GM19455 (cell line): ENCODE data around the gene TMEM176B.

ENCODE experiments used
- ATAC-seq: cut with Tn5 transposase; IDR thresholded peaks from one replicate; pipeline ENCODE4 v1.9.1; 2021; ENCODE audit not compliant: unreplicated experiment

TMEM176B gene

DNA sequence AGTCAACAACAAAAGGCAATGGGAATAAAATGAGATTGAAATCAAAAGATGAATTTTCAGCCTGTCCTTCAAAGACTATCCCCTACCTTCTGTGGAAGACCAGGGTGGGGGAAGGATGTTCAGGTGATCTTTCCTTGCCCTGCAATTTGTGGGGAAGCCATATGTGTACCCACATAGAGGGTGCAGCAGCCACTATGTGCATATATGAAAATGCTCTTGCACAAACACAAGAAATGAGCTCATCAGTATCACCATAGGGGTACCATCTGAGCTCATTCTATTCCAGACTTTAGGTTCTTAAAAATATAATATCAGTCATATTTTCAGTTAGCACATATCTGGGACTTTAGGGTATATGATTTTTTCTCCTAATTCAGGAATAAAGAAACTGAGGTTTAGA is 45.2 kb downstream of the TMEM176B start:
- ATAC-seq = no peak

- ATAC-seq = no peak
Measured at GRCh38 chr7:150753826-150754603, 46.1 kb downstream of the TMEM176B start.

DNA sequence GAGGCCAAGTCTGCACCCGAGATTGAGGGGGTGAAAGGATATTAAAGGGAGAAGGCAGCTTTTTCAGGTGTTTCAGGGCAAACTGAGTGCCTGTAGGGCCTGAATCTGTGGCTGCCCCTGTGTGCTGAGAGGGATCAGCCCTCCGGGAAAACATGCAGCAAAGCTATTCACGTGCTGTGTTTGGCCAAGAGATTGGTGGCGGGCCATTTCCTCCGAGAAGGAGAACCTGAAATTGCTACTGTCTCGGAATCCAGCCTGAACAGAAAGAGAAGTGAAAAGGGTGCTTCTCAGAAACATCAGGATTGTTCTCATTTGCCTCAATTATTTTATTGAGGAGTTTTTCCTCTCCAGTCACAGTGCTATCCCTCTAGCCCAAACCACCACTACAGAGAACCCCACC is 46.9 kb downstream of the TMEM176B start:
- ATAC-seq = no peak

GRCh38 chr7:150751702-150752101 is 48.5 kb downstream of the TMEM176B start:
- no peak for ATAC-seq

- no peak for ATAC-seq
Measured at GRCh38 chr7:150748376-150748775, 51.8 kb downstream of the TMEM176B start.

DNA sequence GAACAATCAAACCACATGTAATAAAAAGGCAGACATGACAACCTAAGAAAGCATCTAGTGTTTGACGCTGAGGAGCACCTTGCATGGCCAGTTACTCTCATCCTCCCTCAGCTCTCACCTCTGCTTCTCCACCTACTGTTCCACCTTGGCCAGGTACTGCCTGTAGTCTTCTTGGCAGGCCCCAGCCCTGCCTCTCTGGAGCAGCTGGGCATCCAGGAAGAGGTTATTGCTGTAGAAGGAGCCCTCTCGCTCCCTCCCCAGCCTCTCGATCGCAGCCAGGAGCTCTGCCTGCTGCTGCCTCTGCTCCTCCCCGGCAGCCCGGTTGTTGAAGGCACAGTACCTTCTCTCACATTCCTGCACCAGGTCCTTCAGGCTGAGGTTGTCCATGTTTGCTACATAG is 53.2 kb downstream of the TMEM176B start:
- no peak for ATAC-seq

DNA sequence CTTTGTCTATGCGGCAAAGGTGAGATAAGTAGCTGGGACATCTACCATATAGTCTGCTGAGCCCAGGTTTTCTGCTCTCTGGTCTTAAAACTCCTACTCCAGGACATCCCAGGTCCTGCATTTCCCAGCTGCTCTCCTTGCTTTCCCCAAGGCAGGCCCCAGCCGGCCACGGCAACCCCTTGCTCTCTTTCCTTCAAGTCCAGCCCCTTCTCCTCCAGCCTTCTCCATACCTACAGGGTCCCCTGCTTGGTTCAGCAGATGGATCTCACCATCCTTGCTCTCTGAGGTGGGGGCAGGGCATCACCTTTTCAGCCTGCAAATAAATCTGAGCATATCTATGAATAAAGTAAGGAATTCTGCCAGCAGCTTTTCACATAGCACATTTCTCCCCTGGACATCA is 54.3 kb downstream of the TMEM176B start:
- no peak for ATAC-seq

DNA sequence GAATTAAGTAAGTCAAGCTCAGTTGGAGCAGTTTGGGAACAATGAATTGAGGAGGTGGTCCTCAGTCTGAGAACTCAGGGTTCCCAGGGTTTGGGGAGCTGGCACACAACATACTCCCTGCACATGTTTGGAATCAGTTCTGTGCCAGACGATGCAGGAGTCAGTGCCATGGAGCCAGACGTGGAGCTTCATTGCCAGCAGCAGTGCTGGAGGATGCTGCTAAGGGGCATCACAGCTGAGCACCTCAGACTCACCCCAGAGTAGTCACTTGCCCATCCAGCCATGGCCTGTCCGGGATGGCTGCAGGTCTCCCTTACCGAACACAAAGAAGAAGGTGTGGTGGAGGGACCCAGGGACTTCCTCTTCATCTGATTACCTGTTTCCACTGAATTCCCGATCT is 55.1 kb downstream of the TMEM176B start:
- ATAC-seq = no peak

DNA sequence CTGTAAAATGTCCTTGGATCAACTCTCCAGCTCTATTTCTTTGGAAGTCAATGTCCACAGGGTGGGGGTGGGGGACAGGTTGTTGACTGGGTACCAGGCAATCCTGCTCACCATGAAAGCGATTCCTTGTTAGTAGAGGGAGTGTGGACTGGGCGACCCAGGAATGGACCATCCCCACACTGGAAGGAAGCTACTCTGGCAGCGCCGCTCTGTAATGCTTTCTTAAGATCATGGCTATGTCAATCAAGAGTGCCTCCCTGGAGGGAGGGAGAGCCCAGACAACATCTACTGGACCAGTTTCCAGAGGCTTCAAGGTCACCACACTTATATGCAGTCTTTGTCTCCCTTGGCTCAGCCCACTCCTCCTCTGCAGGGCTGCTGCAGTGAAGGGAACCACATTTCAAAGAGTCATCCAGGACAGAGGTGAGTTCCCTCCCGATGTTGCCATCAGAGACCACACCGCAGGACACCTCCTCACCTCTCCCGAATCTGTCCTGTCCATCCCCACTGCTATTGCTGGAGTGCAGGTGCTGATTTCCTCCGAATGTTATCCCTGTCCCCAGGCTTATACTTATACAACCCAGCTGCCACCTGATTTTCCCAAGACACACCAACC is 56.0 kb downstream of the TMEM176B start:
- no peak for ATAC-seq

- ATAC-seq = no peak
Measured at GRCh38 chr7:150742286-150742968, 57.7 kb downstream of the TMEM176B start.
